ENCODE measurements around the gene HUNK.

GRCh38 chr21:31903896-31904295, 31.1 kb downstream of the HUNK start:
- no peak for TF ChIP-seq EZH2 (IDR thresholded peaks at IDR 0.05; ENCODE audit: low read depth)
- no peak for TF ChIP-seq CTCF (conservative IDR thresholded peaks at IDR 0.05)

All from PC-9 (cell line).